Astrocyte of the spinal cord (primary cell): ENCODE measurements around the gene SUCLG1.

Source experiments
- DNase-seq: peaks from one replicate; pipeline ENCODE4 v3.0.0; 2011; ENCODE audit warnings: low read depth, low spot score
- H3K4me3 ChIP-seq: 2 replicates; pipeline ENCODE4 v1.5.1; 2011; ENCODE audit warnings: low read depth, mild to moderate bottlenecking, low read length, moderate library complexity
- CTCF ChIP-seq: IDR thresholded peaks from 2 replicates; pipeline ENCODE4 v1.5.1; 2012; ENCODE audit warnings: low read depth, mild to moderate bottlenecking, low read length, inconsistent platforms
- in situ Hi-C: cut with HindIII; loops from 2 replicates; pipeline ENCODE4 v1.10.0; 2017; ENCODE audit warnings: low sequenced_read_pairs

The SUCLG1 gene

DNA sequence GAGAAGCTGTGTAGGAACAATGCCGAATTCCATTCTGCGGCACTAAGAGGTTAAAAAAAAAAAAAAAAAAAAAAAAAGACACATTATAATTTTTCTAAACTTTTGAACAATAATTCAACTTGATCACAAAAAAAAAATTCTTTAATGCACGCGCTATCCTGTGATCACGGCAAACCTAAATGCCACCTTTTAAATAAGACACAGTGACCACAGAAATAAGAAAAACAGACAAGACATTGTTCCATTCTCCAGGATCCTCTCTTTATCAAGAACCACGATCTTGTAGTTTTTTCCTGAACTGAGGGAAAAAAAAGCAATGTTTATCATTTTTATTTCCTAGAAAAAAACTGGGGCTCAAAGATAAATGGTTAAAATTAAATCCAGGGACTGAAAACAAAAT, 9.4 kb downstream of the SUCLG1 start:
- no peak for TF ChIP-seq CTCF
- DNase-seq, result no peak
- H3K4me3 ChIP-seq, result no peak overlapping the region
- in situ Hi-C loops, result no loop called here

DNA sequence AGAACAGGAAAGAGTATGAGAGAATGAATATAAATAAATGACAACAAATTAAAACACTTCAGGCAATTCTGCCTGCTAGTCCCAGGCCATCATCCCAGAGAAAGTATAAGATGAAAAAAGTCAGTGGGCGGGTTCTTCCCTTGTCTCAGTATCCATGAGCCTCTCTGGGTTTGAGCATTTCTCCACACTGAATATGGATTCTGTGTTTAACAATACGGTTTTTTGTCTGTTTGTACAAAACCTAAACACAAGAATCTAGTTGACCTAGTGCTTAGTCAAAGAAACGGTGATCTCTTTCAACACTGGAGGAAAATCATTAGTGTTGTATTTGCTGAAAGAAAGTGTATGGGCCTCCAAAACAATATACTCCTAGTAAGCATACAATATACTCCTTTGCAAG, 10.0 kb downstream of the SUCLG1 start:
- no peak for DNase-seq
- no peak overlapping the region for H3K4me3 ChIP-seq
- in situ Hi-C loops, result no loop called here
- no peak for TF ChIP-seq CTCF

DNA sequence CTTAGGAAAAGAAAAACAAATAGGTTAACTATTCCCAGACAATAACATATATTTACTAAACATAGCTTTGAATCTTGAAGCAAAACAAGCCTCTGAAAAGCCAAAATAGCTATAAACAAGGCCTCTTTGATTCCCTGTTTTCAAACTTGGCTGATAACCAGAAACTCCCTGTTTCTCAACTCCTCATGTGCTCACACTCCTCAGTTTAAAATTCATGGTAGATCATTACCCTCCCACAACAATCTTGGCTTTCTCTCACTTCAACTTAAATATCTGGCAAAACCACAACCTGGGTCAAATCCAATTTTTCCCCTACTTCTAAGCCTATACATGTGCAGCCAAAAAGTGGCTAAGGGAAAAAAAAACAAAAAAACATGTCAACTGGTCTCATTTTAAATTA, 15.6 kb downstream of the SUCLG1 start:
- H3K4me3 ChIP-seq, result no peak overlapping the region
- peak; percentile 18 for DNase-seq
- no peak for TF ChIP-seq CTCF
- in situ Hi-C loops, result no loop called here

DNA sequence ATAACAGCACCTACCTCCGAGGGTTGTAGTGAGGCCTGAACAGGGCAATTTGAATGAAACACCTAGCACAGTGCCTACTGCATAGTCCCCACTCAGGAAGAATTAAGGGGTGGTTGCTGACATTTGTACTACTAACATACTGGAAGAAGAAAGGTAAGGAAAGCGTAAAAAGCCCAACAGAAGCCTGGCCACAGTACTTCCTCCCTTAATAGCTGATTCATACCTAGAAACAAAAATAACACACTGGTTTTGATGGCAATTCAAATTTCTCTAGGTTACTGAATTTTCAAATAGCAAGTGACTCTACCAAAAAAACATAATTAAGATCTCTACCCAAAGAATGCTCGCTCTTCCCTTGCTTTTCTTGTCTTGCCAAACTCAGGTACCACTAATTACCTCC, 16.2 kb downstream of the SUCLG1 start:
- TF ChIP-seq CTCF, result no peak
- no peak for DNase-seq
- in situ Hi-C loops, result no loop called here
- no peak overlapping the region for H3K4me3 ChIP-seq

- no peak overlapping the region for H3K4me3 ChIP-seq
- no peak for TF ChIP-seq CTCF
- in situ Hi-C loops, result no loop called here
- no peak for DNase-seq
These were observed 17.6 kb downstream of the SUCLG1 start for GRCh38 chr2:84441505-84441904.

GRCh38 chr2:84441036-84441435, 18.0 kb downstream of the SUCLG1 start:
- no peak for TF ChIP-seq CTCF
- H3K4me3 ChIP-seq, result no peak overlapping the region
- in situ Hi-C loops, result no loop called here
- no peak for DNase-seq
